Testis (tissue), 3 donors: ENCODE results near the gene B3GALT4. TPM values are rescaled to one million over a fixed set of nuclear protein-coding genes. Genes with fewer than 3 reads are reported as not detected.
A peak's percentile ranks its signal among the peaks of the same experiment; 100 is the strongest.

Experiments
- DNase-seq: peaks from one replicate; pipeline ENCODE4 v3.0.0-alpha.2; 2019
- H3K27ac ChIP-seq, 2 donors: fragments of 200-600 bp; sonication (generic); one replicate each; pipeline ENCODE4 v1.5.1; 2019
- H3K27me3 ChIP-seq: fragments of 200-600 bp; sonication (generic); one replicate; pipeline ENCODE4 v1.5.1; 2019
- H3K36me3 ChIP-seq: fragments of 200-600 bp; sonication (generic); one replicate; pipeline ENCODE4 v1.5.1; 2017; ENCODE audit warnings: low read depth; ENCODE audit errors: missing control alignments
- H3K4me1 ChIP-seq: fragments of 200-600 bp; sonication (generic); one replicate; pipeline ENCODE4 v1.5.1; 2019
- H3K4me3 ChIP-seq, 2 donors: fragments of 200-600 bp; sonication (generic); one replicate each; pipeline ENCODE4 v1.5.1; 2017 to 2019
- H3K9me3 ChIP-seq: fragments of 200-600 bp; sonication (generic); one replicate; pipeline ENCODE4 v1.5.1; 2017
- CTCF ChIP-seq, 3 experiments: fragments of 450-650 bp in 2 of 3; fragments of 200-600 bp in 1 of 3; sonication (generic) in 1 of 3; IDR thresholded peaks; one replicate each; pipeline ENCODE4 v1.5.1; 2016 to 2019; ENCODE audit warnings: antibody characterized with exemption in 3 of 3, mild to moderate bottlenecking in 2 of 3, moderate library complexity in 1 of 3
- POLR2A ChIP-seq: fragments of 450-650 bp; IDR thresholded peaks from one replicate; pipeline ENCODE4 v1.6.1; 2017; ENCODE audit warnings: antibody characterized with exemption, mild to moderate bottlenecking, moderate library complexity
- WGBS, 2 donors: methylation state at CpG; one replicate each; pipeline ENCODE4 v1.1.5; 2018; 5-methylcytosine and 5-hydroxymethylcytosine counted together
- intact Hi-C: fragments of 100-400 bp; cut with DNase I; formaldehyde crosslinking; loops from one replicate; pipeline ENCODE4 v1.15.1; 2023; ENCODE audit warnings: low total_unique reads
- polyA plus RNA-seq: library from polyadenylated mRNA; stranded (reverse); fragments of 350-450 nt; fragmentation: Illumina TruSeq; extraction: RNeasy Lipid Tissue Mini Kit (QIAGEN cat#74804); gene quantifications from one replicate; pipeline ENCODE4 v1.2.3, GENCODE V29; 2014; ENCODE audit warnings: low read depth, low replicate concordance; ENCODE audit not compliant: insufficient read depth
- total RNA-seq, 2 donors: library from RNA; depleted of rRNA; stranded (reverse); fragments of >200 nt; gene quantifications; one replicate each; pipeline ENCODE4 v1.2.3, GENCODE V29; 2016

The B3GALT4 gene
- total and polyA plus RNA-seq, 3 donors from 2014 or later, result 18.0 to 55.4 (median 18.3) TPM

DNA sequence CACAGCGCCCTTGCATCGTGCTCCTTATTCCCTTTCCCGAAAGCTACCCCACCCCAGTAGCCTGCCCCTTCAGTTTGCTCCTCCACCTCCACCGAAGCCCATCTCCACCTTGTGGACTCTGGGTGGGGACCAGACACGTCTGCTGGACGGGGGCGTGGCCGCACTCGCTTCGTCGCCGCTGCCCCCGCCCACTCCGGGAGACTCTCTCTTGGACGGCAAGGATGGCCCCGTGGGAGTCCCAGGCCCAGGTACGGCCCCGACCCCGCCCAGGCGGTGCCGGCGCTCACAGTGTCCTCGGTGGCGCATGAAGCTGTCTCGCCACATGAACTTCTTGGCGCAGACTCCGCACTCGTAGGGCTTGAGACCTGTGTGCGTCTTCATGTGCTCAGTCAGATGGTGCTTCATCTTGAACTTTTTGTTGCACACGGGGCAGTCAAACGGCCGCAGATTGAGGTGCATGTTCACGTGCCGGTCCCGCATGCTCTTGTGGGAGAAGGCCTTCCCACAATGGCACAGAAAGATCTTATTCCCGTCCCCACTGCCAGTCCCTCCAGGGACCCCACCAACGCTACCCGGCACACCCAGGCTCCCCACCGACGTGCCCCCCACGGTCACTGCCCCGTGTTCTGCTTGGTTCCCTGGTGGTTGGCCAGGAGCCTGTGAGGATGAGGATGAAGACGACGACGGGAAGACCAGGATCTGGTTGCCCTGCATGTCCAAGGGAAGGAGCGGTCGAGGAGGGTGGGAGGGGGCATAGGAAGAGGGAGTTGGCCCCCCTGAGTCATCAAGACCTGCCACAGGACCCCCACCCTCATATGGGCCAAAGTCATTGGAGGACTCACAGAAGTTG is 38.2 kb downstream of the B3GALT4 start:
- H3K27ac ChIP-seq, result peak overlapping the region; percentile 94 to 97
- no peaks in the 10 kb centered on the region for H3K9me3 ChIP-seq
- TF ChIP-seq POLR2A, result no peak
- TF ChIP-seq CTCF (IDR thresholded peaks at IDR 0.05), result no peak
- peak; percentile 74 for DNase-seq
- H3K36me3 ChIP-seq, result no peaks in the 10 kb centered on the region
- intact Hi-C loops, result loop anchor here (10.0 kb wide), 2 partner anchors 100 to 110 kb away; partner anchors contain the start of genes CUTA, HSD17B8, PHF1 and RING1
- 33 to 40% methylated on average over 10 to 47 of the region's 47 CpGs for WGBS, 2 donors
- H3K27me3 ChIP-seq, result no peaks in the 10 kb centered on the region
- peaks cover 42% of the 10 kb centered on the region for H3K4me1 ChIP-seq
- peak overlapping the region in 1 of 2 donors; percentile 87 for H3K4me3 ChIP-seq

- WGBS, 2 donors, result 61 to 69% methylated on average over 10 to 17 of the region's 17 CpGs
- intact Hi-C loops, result loop anchor here (10.0 kb wide), 2 partner anchors 99 to 111 kb away; partner anchors contain the start of genes CUTA, HSD17B8, PHF1 and RING1
- Histone ChIP-seq H3K4me3 (no peak overlapping the region), H3K27ac (peak overlapping the region in 1 of 2 donors; percentile 97), H3K9me3 (no peaks in the 10 kb centered on the region), H3K27me3 (no peaks in the 10 kb centered on the region), H3K36me3 (no peaks in the 10 kb centered on the region), H3K4me1 (peaks cover 49% of the 10 kb centered on the region)
- TF ChIP-seq POLR2A, result no peak
- TF ChIP-seq CTCF (IDR thresholded peaks at IDR 0.05), result no peak
- DNase-seq, result no peak
These were observed 39.1 kb downstream of the B3GALT4 start for GRCh38 chr6:33315793-33316602.

DNA sequence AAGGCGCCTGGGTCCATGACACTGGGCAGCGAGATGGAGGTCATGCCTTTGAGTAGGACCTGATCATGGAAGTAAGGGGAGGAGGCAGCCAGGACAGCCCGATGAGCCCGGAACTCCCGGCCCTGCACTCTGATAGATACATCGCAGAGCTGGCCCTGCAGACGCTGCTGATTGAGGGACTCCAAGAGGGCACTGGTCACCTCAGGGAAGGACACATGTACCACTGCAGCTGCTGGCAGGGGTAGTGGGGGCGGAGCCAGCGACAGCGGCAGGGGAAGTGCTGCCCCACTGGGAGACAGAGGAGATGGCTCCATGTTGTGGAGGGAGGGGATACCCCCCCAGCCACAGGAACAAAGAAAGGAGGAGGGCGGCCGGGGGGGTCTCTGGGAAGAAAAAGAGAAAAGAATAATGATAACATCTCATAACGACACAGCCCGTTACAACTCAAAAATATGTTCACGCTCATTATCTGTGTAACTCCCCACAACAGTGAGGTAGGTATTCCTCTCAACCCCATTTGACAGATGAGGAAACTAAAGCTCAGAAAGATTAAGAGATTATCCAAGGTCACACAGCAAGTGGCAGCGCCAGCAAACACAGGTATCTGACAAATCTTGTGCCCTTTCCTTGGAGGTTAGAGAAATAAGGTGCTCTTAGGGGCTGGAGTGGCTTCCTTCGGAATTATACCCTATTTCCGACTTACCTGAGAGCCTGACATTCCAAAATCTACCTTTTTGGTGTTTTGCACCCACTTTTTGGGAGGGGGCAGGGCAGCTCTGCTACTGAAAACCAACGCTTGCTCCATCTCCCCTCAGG is 39.9 kb downstream of the B3GALT4 start:
- TF ChIP-seq CTCF (IDR thresholded peaks at IDR 0.05) (no peak), POLR2A (no peak)
- H3K4me3 ChIP-seq, result peak overlapping the region; percentile 50 to 52
- no peak for DNase-seq
- no peaks in the 10 kb centered on the region for H3K36me3 ChIP-seq
- no peaks in the 10 kb centered on the region for H3K9me3 ChIP-seq
- WGBS, 2 donors, result 42 to 56% methylated on average over 11 to 19 of the region's 19 CpGs
- intact Hi-C loops, result loop anchor here (10.0 kb wide), 2 partner anchors 98 to 112 kb away; partner anchors contain the start of genes CUTA, HSD17B8, PHF1 and RING1
- peak overlapping the region; percentile 82 to 89 for H3K27ac ChIP-seq
- H3K27me3 ChIP-seq, result no peaks in the 10 kb centered on the region
- peaks cover 49% of the 10 kb centered on the region for H3K4me1 ChIP-seq

DNA sequence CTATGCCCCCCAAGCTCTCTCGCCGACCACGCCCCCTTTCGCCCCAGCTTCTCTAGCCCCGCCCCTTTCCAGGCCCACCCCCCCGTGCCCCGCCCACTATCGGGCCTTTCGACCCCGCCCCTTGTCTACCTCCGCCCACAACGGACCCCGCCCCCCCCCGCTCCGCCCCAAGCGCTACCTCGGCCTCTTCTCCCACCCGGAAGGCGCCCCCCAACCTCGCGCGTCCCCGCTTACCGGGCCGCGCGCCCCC is 40.4 kb downstream of the B3GALT4 start:
- peaks cover 47% of the 10 kb centered on the region for H3K4me1 ChIP-seq
- peak overlapping the region; percentile 82 to 89 for H3K27ac ChIP-seq
- peak; percentile 71 for DNase-seq
- no peak for TF ChIP-seq CTCF (IDR thresholded peaks at IDR 0.05)
- no peak for TF ChIP-seq POLR2A
- 0 to 2% methylated on average over 11 to 22 of the region's 27 CpGs for WGBS, 2 donors
- H3K9me3 ChIP-seq, result no peaks in the 10 kb centered on the region
- H3K36me3 ChIP-seq, result no peaks in the 10 kb centered on the region
- intact Hi-C loops, result loop anchor here (10.0 kb wide), 2 partner anchors 97 to 113 kb away; partner anchors contain the start of genes CUTA, HSD17B8, PHF1 and RING1
- peak overlapping the region; percentile 50 to 52 for H3K4me3 ChIP-seq
- no peaks in the 10 kb centered on the region for H3K27me3 ChIP-seq
